ENCODE results near the gene DIS3L.
"Not testable (repeated sequence)": the region's sequence is repeated elsewhere in the genome, so short reads cannot be mapped to it uniquely, and the experiment has no call there.

DIS3L gene

GRCh38 chr15:66276546-66276945 lies 16.8 kb upstream of the DIS3L start:
- DNase-seq (ENCODE audit: low read depth in 3 of 3), result no peak

- no peak for DNase-seq (ENCODE audit: low read depth in 3 of 3)
These were observed 15.3 kb upstream of the DIS3L start for GRCh38 chr15:66278056-66278455.

GRCh38 chr15:66278671-66279070 lies 14.7 kb upstream of the DIS3L start:
- no peak for DNase-seq (ENCODE audit: low read depth in 3 of 3)

GRCh38 chr15:66284271-66284670 lies 9.1 kb upstream of the DIS3L start:
- DNase-seq (ENCODE audit: low read depth in 3 of 3), result no peak

GRCh38 chr15:66285533-66286280 lies 7.7 kb upstream of the DIS3L start:
- no peak for DNase-seq (ENCODE audit: low read depth in 3 of 3)

- DNase-seq (ENCODE audit: low read depth in 3 of 3), result no peak
These were observed 5.8 kb upstream of the DIS3L start for GRCh38 chr15:66287461-66288057.

GRCh38 chr15:66288093-66288492 lies 5.3 kb upstream of the DIS3L start:
- DNase-seq (ENCODE audit: low read depth in 3 of 3), result no peak

- no peak for DNase-seq (ENCODE audit: low read depth in 3 of 3)
These were observed 4.7 kb upstream of the DIS3L start for GRCh38 chr15:66288551-66289185.

GRCh38 chr15:66290007-66290406 lies 3.4 kb upstream of the DIS3L start:
- DNase-seq (ENCODE audit: low read depth in 3 of 3), result no peak

GRCh38 chr15:66290518-66290917 lies 2.9 kb upstream of the DIS3L start:
- no peak for DNase-seq (ENCODE audit: low read depth in 3 of 3)

GRCh38 chr15:66291816-66292570 lies 1.4 kb upstream of the DIS3L start:
- DNase-seq (ENCODE audit: low read depth in 3 of 3), result no peak

- DNase-seq (ENCODE audit: low read depth in 3 of 3), result no peak
These were observed 573 bp upstream of the DIS3L start for GRCh38 chr15:66292571-66293418.

GRCh38 chr15:66294157-66294931 lies 976 bp downstream of the DIS3L start:
- DNase-seq (ENCODE audit: low read depth in 3 of 3), result no peak

GRCh38 chr15:66294932-66295235 lies 1.5 kb downstream of the DIS3L start:
- DNase-seq (ENCODE audit: low read depth in 3 of 3), result no peak

- DNase-seq (ENCODE audit: low read depth in 3 of 3), result no peak
These were observed 2.8 kb downstream of the DIS3L start for GRCh38 chr15:66296186-66296585.

- DNase-seq (ENCODE audit: low read depth in 3 of 3), result no peak
These were observed 5.5 kb downstream of the DIS3L start for GRCh38 chr15:66298803-66299251.

GRCh38 chr15:66302489-66303278 lies 9.3 kb downstream of the DIS3L start:
- no peak for DNase-seq (ENCODE audit: low read depth in 3 of 3)

- DNase-seq (ENCODE audit: low read depth in 3 of 3), result not testable (repeated sequence)
These were observed 11.1 kb downstream of the DIS3L start for GRCh38 chr15:66304425-66304824.

- DNase-seq (ENCODE audit: low read depth in 3 of 3), result no peak
These were observed 13.0 kb downstream of the DIS3L start for GRCh38 chr15:66306381-66306780.

- DNase-seq (ENCODE audit: low read depth in 3 of 3), result no peak
These were observed 15.2 kb downstream of the DIS3L start for GRCh38 chr15:66308531-66308930.
